K562 (cell line): ENCODE results near the gene NPM3. TPM values are rescaled to one million over a fixed set of nuclear protein-coding genes. Genes with fewer than 3 reads are reported as not detected.
A peak's percentile ranks its signal among the peaks of the same experiment; 100 is the strongest.

Experiments
- BRD4 ChIP-seq: fragments of 200-600 bp; sonication (generic); IDR thresholded peaks from 2 replicates; pipeline ENCODE4 v1.6.1; 2017; ENCODE audit warnings: inconsistent platforms
- CHD2 ChIP-seq: IDR thresholded peaks from 2 replicates; pipeline ENCODE4 v1.6.1; 2011; ENCODE audit warnings: low read depth, low read length
- CSDE1 ChIP-seq, 2 experiments: fragments of 450-650 bp; IDR thresholded peaks; 2 replicates each; pipeline ENCODE4 v1.6.1; 2016; ENCODE audit warnings: mild to moderate bottlenecking in 1 of 2
- LEF1 ChIP-seq: fragments of 450-650 bp; IDR thresholded peaks from 2 replicates; pipeline ENCODE4 v1.6.1; 2016; ENCODE audit warnings: mild to moderate bottlenecking
- MAFF ChIP-seq: IDR thresholded peaks from 2 replicates; pipeline ENCODE4 v1.6.1; 2012; ENCODE audit warnings: low read length, improper control_type of control experiment
- MAZ ChIP-seq, 2 experiments: fragments of 450-650 bp in 1 of 2; sonication (generic) in 1 of 2; formaldehyde crosslinking; IDR thresholded peaks in 1 of 2; conservative IDR thresholded peaks in 1 of 2; 2 replicates each; pipeline versions ENCODE4 v1.4.0 to v1.5.0; 2020; ENCODE audit warnings: mild to moderate bottlenecking in 1 of 2, missing genetic modification reagents in 1 of 2
- MXI1 ChIP-seq: IDR thresholded peaks from 2 replicates; pipeline ENCODE4 v1.6.1; 2011; ENCODE audit warnings: low read depth, mild to moderate bottlenecking, improper control_type of control experiment, low read length
- NCOA1 ChIP-seq: fragments of 450-650 bp; IDR thresholded peaks from 2 replicates; pipeline ENCODE4 v1.6.1; 2016; ENCODE audit warnings: low read depth
- PRMT5 ChIP-seq: sonication (generic); formaldehyde crosslinking; IDR thresholded peaks from 2 replicates; pipeline ENCODE4 v1.5.0; 2020; ENCODE audit warnings: missing genetic modification reagents
- RBM22 ChIP-seq: fragments of 200-400 bp; formaldehyde crosslinking; IDR thresholded peaks from 2 replicates; pipeline ENCODE4 v1.6.1; 2018; ENCODE audit warnings: low read length, low read depth; ENCODE audit not compliant: poor library complexity, severe bottlenecking
- SLC30A9 ChIP-seq: fragments of 250-450 bp; sonication (Bioruptor Pico); IDR thresholded peaks from 2 replicates; pipeline ENCODE4 v1.8.0; 2022; ENCODE audit warnings: mild to moderate bottlenecking, moderate library complexity
- SP1 ChIP-seq: sonication (generic); formaldehyde crosslinking; IDR thresholded peaks from 2 replicates; pipeline ENCODE4 v1.8.1; 2022; ENCODE audit warnings: mild to moderate bottlenecking, missing genetic modification reagents
- TAF1 ChIP-seq: IDR thresholded peaks from 2 replicates; pipeline ENCODE4 v1.6.1; 2011; ENCODE audit warnings: mild to moderate bottlenecking, low read length, moderate library complexity; ENCODE audit not compliant: insufficient read depth, control insufficient read depth, severe bottlenecking; ENCODE audit errors: extremely low read depth
- TARDBP ChIP-seq: fragments of 450-650 bp; IDR thresholded peaks from 2 replicates; pipeline ENCODE4 v1.6.1; 2016
- TBP ChIP-seq: optimal IDR thresholded peaks from 2 replicates; pipeline ENCODE3; 2011; ENCODE audit warnings: low read depth, low read length, improper control_type of control experiment
- THRAP3 ChIP-seq: fragments of 450-650 bp; IDR thresholded peaks from 2 replicates; pipeline ENCODE4 v1.6.1; 2016; ENCODE audit warnings: mild to moderate bottlenecking, inconsistent platforms, borderline replicate concordance
- TOE1 ChIP-seq, 2 experiments: fragments of 450-650 bp in 1 of 2; sonication (generic) in 1 of 2; formaldehyde crosslinking in 1 of 2; IDR thresholded peaks; 2 replicates each; pipeline versions ENCODE4 v1.7.1 to v1.8.0; 2016 to 2022; ENCODE audit warnings: borderline replicate concordance in 2 of 2, mild to moderate bottlenecking in 2 of 2, antibody characterized with exemption in 1 of 2, inconsistent platforms in 1 of 2, low read depth in 1 of 2, missing genetic modification reagents in 1 of 2, moderate library complexity in 1 of 2
- ZMIZ1 ChIP-seq, 2 experiments: fragments of 150-350 bp in 1 of 2; IDR thresholded peaks; 2 replicates each; pipeline ENCODE4 v1.6.1; 2012 to 2016; ENCODE audit warnings: low read depth in 2 of 2, low read length in 2 of 2, mild to moderate bottlenecking in 1 of 2, moderate library complexity in 1 of 2
- polyA plus RNA-seq, 8 experiments: library from polyadenylated mRNA; depleted of rRNA in 4 of 8; stranded (reverse) in 5 of 8; unstranded in 3 of 8; fragments of >200 nt; fragmentation: Nextera tagmentation in 2 of 8; fragmentation: Illumina TruSeq in 1 of 8; extraction: Ambion mirVana in 2 of 8; extraction: Trizol in 1 of 8; gene quantifications; 2 replicates each; pipeline versions ENCODE4 v1.2.1 to v1.2.3, GENCODE V29; 2011 to 2014; ENCODE audit warnings: inconsistent platforms in 1 of 8, missing spikeins in 1 of 8
- total RNA-seq, 7 experiments: library from RNA; depleted of rRNA in 6 of 7; stranded (reverse); fragments of >200 nt in 6 of 7; fragmentation: Illumina TruSeq in 2 of 7; extraction: Trizol in 2 of 7; gene quantifications; 2 replicates each; pipeline versions ENCODE4 v1.2.1 to v1.2.3, GENCODE V29; 2011 to 2021; ENCODE audit warnings: low replicate concordance in 1 of 7
- TF ChIP-seq, protein P1 (sequence below), 3 experiments: fragments of 200-800 bp in 1 of 3; sonication (Bioruptor generic) in 1 of 3; sonication (generic) in 1 of 3; formaldehyde crosslinking in 1 of 3; IDR thresholded peaks; 2 replicates each; pipeline versions ENCODE4 v1.6.1 to v1.8.0; 2016 to 2022; ENCODE audit warnings: mild to moderate bottlenecking in 2 of 3, missing compliant biosample characterization in 2 of 3, missing genetic modification characterization in 2 of 3, missing genetic modification reagents in 1 of 3
- TF ChIP-seq, protein P2 (sequence below): sonication (generic); formaldehyde crosslinking; IDR thresholded peaks from 2 replicates; pipeline ENCODE4 v1.8.1; 2023; ENCODE audit warnings: mild to moderate bottlenecking, missing genetic modification reagents

The NPM3 gene
- total and polyA plus RNA-seq, 9 of the 15 experiments (the other 6 are each of a cell fraction or from before 2014, with no cell fraction given): 15.2 to 239 (median 114) TPM

- TF ChIP-seq PRMT5 (CRISPR knock-in tag) (no peak), MXI1 (no peak), LEF1 (peak; percentile 96), CHD2 (peak; percentile 31; the same call in 1 of the 2 replicates), BRD4 (peak; percentile 64; the same call in 1 of the 2 replicates), CSDE1 (IDR thresholded peaks at IDR 0.05) (no peak), THRAP3 (no peak), TARDBP (0 out of 2 replicates have a peak, but pooled peaks have one; percentile 80), SP1 (CRISPR knock-in tag) (peak; percentile 85), MAZ (CRISPR knock-in tag; conservative IDR thresholded peaks at IDR 0.05 in 1 of 2, IDR thresholded peaks at IDR 0.05 in 1 of 2) (peak; percentile 80 to 84), NCOA1 (peak; percentile 65), SLC30A9 (CRISPR knock-in tag) (no peak), TBP (peak; percentile 72), TOE1 (IDR thresholded peaks at IDR 0.05; ENCODE audit: borderline replicate concordance) (peak; percentile 96), TOE1 (CRISPR knock-in tag; IDR thresholded peaks at IDR 0.05; ENCODE audit: borderline replicate concordance, low read depth) (no peak), MAFF (peak; percentile 55; the same call in 1 of the 2 replicates), ZMIZ1 (IDR thresholded peaks at IDR 0.05; ENCODE audit: low read depth in 2 of 2, low read length in 2 of 2) (no peak; a peak in 1 of 4 replicates), RBM22 (peak; percentile 64), TAF1 (peak; percentile 100)
- TF ChIP-seq, protein P1, sequence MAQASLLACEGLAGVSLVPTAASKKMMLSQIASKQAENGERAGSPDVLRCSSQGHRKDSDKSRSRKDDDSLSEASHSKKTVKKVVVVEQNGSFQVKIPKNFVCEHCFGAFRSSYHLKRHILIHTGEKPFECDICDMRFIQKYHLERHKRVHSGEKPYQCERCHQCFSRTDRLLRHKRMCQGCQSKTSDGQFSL (CRISPR knock-in tag; IDR thresholded peaks at IDR 0.05): 0 out of 2 replicates have a peak, but pooled peaks have one; percentile 35
- TF ChIP-seq, protein P1 (tag; IDR thresholded peaks at IDR 0.05): no peak; a peak in 1 of 4 replicates
- TF ChIP-seq, protein P2, sequence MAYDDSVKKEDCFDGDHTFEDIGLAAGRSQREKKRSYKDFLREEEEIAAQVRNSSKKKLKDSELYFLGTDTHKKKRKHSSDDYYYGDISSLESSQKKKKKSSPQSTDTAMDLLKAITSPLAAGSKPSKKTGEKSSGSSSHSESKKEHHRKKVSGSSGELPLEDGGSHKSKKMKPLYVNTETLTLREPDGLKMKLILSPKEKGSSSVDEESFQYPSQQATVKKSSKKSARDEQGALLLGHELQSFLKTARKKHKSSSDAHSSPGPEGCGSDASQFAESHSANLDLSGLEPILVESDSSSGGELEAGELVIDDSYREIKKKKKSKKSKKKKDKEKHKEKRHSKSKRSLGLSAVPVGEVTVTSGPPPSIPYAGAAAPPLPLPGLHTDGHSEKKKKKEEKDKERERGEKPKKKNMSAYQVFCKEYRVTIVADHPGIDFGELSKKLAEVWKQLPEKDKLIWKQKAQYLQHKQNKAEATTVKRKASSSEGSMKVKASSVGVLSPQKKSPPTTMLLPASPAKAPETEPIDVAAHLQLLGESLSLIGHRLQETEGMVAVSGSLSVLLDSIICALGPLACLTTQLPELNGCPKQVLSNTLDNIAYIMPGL (CRISPR knock-in tag): peak; percentile 59; the same call in 1 of the 2 replicates
Observed at GRCh38 chr10:101818119-101818871, 35.0 kb upstream of the NPM3 start, which contains the start of gene OGA (continued).
